Activated CD4-positive, CD25-positive, alpha-beta regulatory T cell treated with anti-CD3 and anti-CD28 coated beads, Interleukin-2, amount 50 U/mL, for 16 hours (primary cell): ENCODE results near the gene RGS7BP.
"Not testable (repeated sequence)": the region's sequence is repeated elsewhere in the genome, so short reads cannot be mapped to it uniquely, and the experiment has no call there.

Experiments used
- DNase-seq: peaks from one replicate; pipeline ENCODE4 v3.0.0-alpha.2; 2020; ENCODE audit warnings: low read depth, low spot score

RGS7BP gene

GRCh38 chr5:64558641-64559040 is 52.8 kb downstream of the RGS7BP start:
- DNase-seq = not testable (repeated sequence)

- DNase-seq = no peak
Measured at GRCh38 chr5:64566310-64566916, 60.6 kb downstream of the RGS7BP start.

- no peak for DNase-seq
Measured at GRCh38 chr5:64569858-64570257, 64.0 kb downstream of the RGS7BP start.

- DNase-seq = no peak
Measured at GRCh38 chr5:64570395-64570996, 64.7 kb downstream of the RGS7BP start.

GRCh38 chr5:64575561-64575960 is 69.7 kb downstream of the RGS7BP start:
- DNase-seq = no peak

- no peak for DNase-seq
Measured at GRCh38 chr5:64576250-64576649, 70.4 kb downstream of the RGS7BP start.

GRCh38 chr5:64585646-64586045 is 79.8 kb downstream of the RGS7BP start:
- DNase-seq = no peak

GRCh38 chr5:64587370-64587769 is 81.6 kb downstream of the RGS7BP start:
- DNase-seq = no peak

- DNase-seq = no peak
Measured at GRCh38 chr5:64592730-64593341, 87.0 kb downstream of the RGS7BP start.

GRCh38 chr5:64594025-64594424 is 88.2 kb downstream of the RGS7BP start:
- no peak for DNase-seq

- no peak for DNase-seq
Measured at GRCh38 chr5:64594601-64595000, 88.8 kb downstream of the RGS7BP start.

- no peak for DNase-seq
Measured at GRCh38 chr5:64595031-64595855, 89.4 kb downstream of the RGS7BP start.

GRCh38 chr5:64599226-64599625 is 93.4 kb downstream of the RGS7BP start:
- no peak for DNase-seq

GRCh38 chr5:64603676-64604075 is 97.9 kb downstream of the RGS7BP start:
- no peak for DNase-seq

GRCh38 chr5:64606926-64607325 is 101.1 kb downstream of the RGS7BP start:
- no peak for DNase-seq

- no peak for DNase-seq
Measured at GRCh38 chr5:64612344-64612961, 106.6 kb downstream of the RGS7BP start.

GRCh38 chr5:64615895-64616294 is 110.1 kb downstream of the RGS7BP start:
- no peak for DNase-seq

- no peak for DNase-seq
Measured at GRCh38 chr5:64619609-64620008, 113.8 kb downstream of the RGS7BP start.

GRCh38 chr5:64622991-64623390 is 117.2 kb downstream of the RGS7BP start:
- DNase-seq = no peak

GRCh38 chr5:64625678-64626077 is 119.9 kb downstream of the RGS7BP start:
- DNase-seq = no peak

GRCh38 chr5:64628901-64629300 is 123.1 kb downstream of the RGS7BP start:
- no peak for DNase-seq

- no peak for DNase-seq
Measured at GRCh38 chr5:64629841-64630240, 124.0 kb downstream of the RGS7BP start.
